Neural cell (in vitro differentiated cells): ENCODE measurements around the gene RDX.

Experiments used
- EP300 ChIP-seq: fragments of 450-650 bp; conservative IDR thresholded peaks from 2 replicates; pipeline ENCODE4 v1.6.1; 2014; ENCODE audit warnings: antibody characterized with exemption, mild to moderate bottlenecking, moderate library complexity; ENCODE audit not compliant: poor library complexity, severe bottlenecking
- EZH2 ChIP-seq: fragments of 200-600, 300-800 bp; shearing (Covaris generic), sonication (generic); IDR thresholded peaks from 2 replicates; pipeline ENCODE4 v1.6.1; 2014; ENCODE audit warnings: antibody characterized with exemption, low read length, borderline replicate concordance, mild to moderate bottlenecking; ENCODE audit not compliant: insufficient read depth, poor library complexity, severe bottlenecking
- POLR2AphosphoS5 ChIP-seq: IDR thresholded peaks from 2 replicates; pipeline ENCODE4 v1.6.1; 2012
- REST ChIP-seq: IDR thresholded peaks from 2 replicates; pipeline ENCODE4 v1.6.1; 2012; ENCODE audit warnings: borderline replicate concordance
- SMC3 ChIP-seq: fragments of 450-650 bp; conservative IDR thresholded peaks from 2 replicates; pipeline ENCODE4 v1.6.1; 2014; ENCODE audit warnings: antibody characterized with exemption, mild to moderate bottlenecking, moderate library complexity; ENCODE audit not compliant: poor library complexity
- TAF1 ChIP-seq: IDR thresholded peaks from 2 replicates; pipeline ENCODE4 v1.6.1; 2012; ENCODE audit warnings: low read depth
- TF ChIP-seq, protein P1 (sequence below): fragments of 450-650 bp; IDR thresholded peaks from 2 replicates; pipeline ENCODE4 v1.5.1; 2014; ENCODE audit warnings: antibody characterized with exemption, mild to moderate bottlenecking, moderate library complexity; ENCODE audit not compliant: poor library complexity, severe bottlenecking

GRCh38 chr11:110159476-110159875 lies 136.9 kb downstream of the RDX start:
- TF ChIP-seq EP300 (no peak), EZH2 (no peak), TAF1 (no peak), POLR2AphosphoS5 (no peak), REST (no peak), SMC3 (no peak)
- TF ChIP-seq, protein P1, sequence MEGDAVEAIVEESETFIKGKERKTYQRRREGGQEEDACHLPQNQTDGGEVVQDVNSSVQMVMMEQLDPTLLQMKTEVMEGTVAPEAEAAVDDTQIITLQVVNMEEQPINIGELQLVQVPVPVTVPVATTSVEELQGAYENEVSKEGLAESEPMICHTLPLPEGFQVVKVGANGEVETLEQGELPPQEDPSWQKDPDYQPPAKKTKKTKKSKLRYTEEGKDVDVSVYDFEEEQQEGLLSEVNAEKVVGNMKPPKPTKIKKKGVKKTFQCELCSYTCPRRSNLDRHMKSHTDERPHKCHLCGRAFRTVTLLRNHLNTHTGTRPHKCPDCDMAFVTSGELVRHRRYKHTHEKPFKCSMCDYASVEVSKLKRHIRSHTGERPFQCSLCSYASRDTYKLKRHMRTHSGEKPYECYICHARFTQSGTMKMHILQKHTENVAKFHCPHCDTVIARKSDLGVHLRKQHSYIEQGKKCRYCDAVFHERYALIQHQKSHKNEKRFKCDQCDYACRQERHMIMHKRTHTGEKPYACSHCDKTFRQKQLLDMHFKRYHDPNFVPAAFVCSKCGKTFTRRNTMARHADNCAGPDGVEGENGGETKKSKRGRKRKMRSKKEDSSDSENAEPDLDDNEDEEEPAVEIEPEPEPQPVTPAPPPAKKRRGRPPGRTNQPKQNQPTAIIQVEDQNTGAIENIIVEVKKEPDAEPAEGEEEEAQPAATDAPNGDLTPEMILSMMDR: no peak
